GM12878 (cell line): ENCODE results near the gene EIF2D. TPM values are rescaled to one million over a fixed set of nuclear protein-coding genes. Genes with fewer than 3 reads are reported as not detected.

Experiments
- ATAC-seq: fragments of 200-7000 bp; cut with Tn5 transposase; 3 replicates; pipeline ENCODE4 v1.9.1; 2020; ENCODE audit warnings: mild to moderate bottlenecking, moderate library complexity
- BruUV-seq: library from RNA; stranded (reverse); fragments of 400-500 nt; replicated peaks from 2 replicates; lab custom pipeline; 2021; lab: Mats Ljungman, UMichigan
- CTCF ChIA-PET: fragments of 300-600 bp; sonication (Branson Sonifier 250); formaldehyde crosslinking; extraction: SDS; loops from one replicate; lab custom pipeline; 2021; ENCODE audit warnings: inconsistent platforms; lab: Yijun Ruan, JAX
- POLR2A ChIA-PET: fragments of 350-600 bp; formaldehyde crosslinking; extraction: SDS; loops from one replicate; lab custom pipeline; 2021; ENCODE audit warnings: inconsistent platforms; lab: Charles Lee
- RAD21 ChIA-PET: fragments of 300-600 bp; sonication (Branson Sonifier 250); formaldehyde crosslinking; loops from one replicate; lab custom pipeline; 2023; ENCODE audit warnings: antibody characterized with exemption; ENCODE audit not compliant: unreplicated experiment; lab: Charles Lee
- SMC1A ChIA-PET: fragments of 300-600 bp; sonication (Branson Sonifier 250); formaldehyde crosslinking; loops from one replicate; lab custom pipeline; 2023; ENCODE audit not compliant: unreplicated experiment, uncharacterized antibody; lab: Charles Lee
- DNase-seq: peaks from one replicate; pipeline ENCODE4 v3.0.0-alpha.2; 2011; ENCODE audit warnings: low read depth, low spot score
- FAIRE-seq: peaks from 3 replicates; lab custom pipeline; 2011; peaks lifted over from hg19 to GRCh38; lab: Jason Lieb, UNC
- H2AFZ ChIP-seq: 2 replicates; pipeline ENCODE4 v1.6.0; 2011; ENCODE audit warnings: low read depth, low read length, control low read depth; ENCODE audit not compliant: control insufficient read depth
- H3K27ac ChIP-seq: 2 replicates; pipeline ENCODE4 v1.5.1; 2011; ENCODE audit warnings: control low read depth; ENCODE audit not compliant: control insufficient read depth, insufficient read depth
- H3K27me3 ChIP-seq, 2 experiments: replicated peaks in 1 of 2; 2 replicates each; pipeline versions ENCODE4 v1.6.0 to v1.6.1; 2011; ENCODE audit warnings: low read length in 1 of 2; ENCODE audit not compliant: control insufficient read depth in 2 of 2, insufficient read depth in 2 of 2
- H3K36me3 ChIP-seq, 2 experiments: 2 replicates each; pipeline ENCODE4 v1.5.1; 2011; ENCODE audit warnings: low read length in 1 of 2; ENCODE audit not compliant: control insufficient read depth in 2 of 2, insufficient read depth in 2 of 2
- H3K4me1 ChIP-seq: 2 replicates; pipeline ENCODE4 v1.6.1; 2011; ENCODE audit warnings: mild to moderate bottlenecking, low read length, moderate library complexity, mixed read lengths; ENCODE audit not compliant: control insufficient read depth, insufficient read depth
- H3K4me2 ChIP-seq: 2 replicates; pipeline ENCODE4 v1.6.0; 2011; ENCODE audit warnings: control low read depth; ENCODE audit not compliant: control insufficient read depth, insufficient read depth
- H3K4me3 ChIP-seq: fragments of 200-600 bp; sonication (generic); 2 replicates; pipeline ENCODE4 v1.5.1; 2016
- H3K79me2 ChIP-seq: 2 replicates; pipeline ENCODE4 v1.6.0; 2011; ENCODE audit warnings: low read length; ENCODE audit not compliant: control insufficient read depth, insufficient read depth
- H3K9ac ChIP-seq: 2 replicates; pipeline ENCODE4 v1.8.0; 2011; ENCODE audit warnings: low read length, control low read depth, mixed read lengths; ENCODE audit not compliant: control insufficient read depth, insufficient read depth
- H3K9me3 ChIP-seq: replicated peaks from 3 replicates; pipeline ENCODE4 v1.5.1; 2011; ENCODE audit warnings: mild to moderate bottlenecking, low read length; ENCODE audit not compliant: control insufficient read depth, insufficient read depth
- H4K20me1 ChIP-seq: 2 replicates; pipeline ENCODE4 v1.6.0; 2011; ENCODE audit not compliant: control insufficient read depth, insufficient read depth
- ATF3 ChIP-seq: IDR thresholded peaks from 2 replicates; pipeline ENCODE4 v1.6.1; 2011; ENCODE audit warnings: low read depth, mild to moderate bottlenecking, low read length, moderate library complexity, borderline replicate concordance; ENCODE audit errors: extremely low read depth
- BMI1 ChIP-seq: fragments of 450-650 bp; IDR thresholded peaks from 2 replicates; pipeline ENCODE4 v1.6.1; 2016; ENCODE audit warnings: mild to moderate bottlenecking, moderate library complexity, borderline replicate concordance
- EGR1 ChIP-seq, 2 experiments: IDR thresholded peaks; 1 replicate in 1 of 2; 2 replicates in 1 of 2; pipeline ENCODE4 v1.6.1; 2011 to 2012; ENCODE audit warnings: low read depth in 2 of 2, low read length in 2 of 2, borderline replicate concordance in 1 of 2, mild to moderate bottlenecking in 1 of 2, moderate library complexity in 1 of 2
- FOXK2 ChIP-seq: fragments of 450-650 bp; IDR thresholded peaks from 2 replicates; pipeline ENCODE4 v1.6.1; 2017; ENCODE audit warnings: mild to moderate bottlenecking, moderate library complexity
- HSF1 ChIP-seq: fragments of 150-350 bp; IDR thresholded peaks from 2 replicates; pipeline ENCODE4 v1.6.1; 2014; ENCODE audit warnings: mild to moderate bottlenecking, low read depth, low read length
- IRF4 ChIP-seq: IDR thresholded peaks from 2 replicates; pipeline ENCODE4 v1.6.1; 2011; ENCODE audit warnings: low read depth, low read length
- JUNB ChIP-seq: IDR thresholded peaks from 2 replicates; pipeline ENCODE4 v1.6.1; 2016; ENCODE audit warnings: antibody characterized with exemption, mild to moderate bottlenecking
- LARP7 ChIP-seq: fragments of 450-650 bp; IDR thresholded peaks from 2 replicates; pipeline ENCODE4 v1.6.1; 2017; ENCODE audit warnings: mild to moderate bottlenecking
- MTA3 ChIP-seq: IDR thresholded peaks from 2 replicates; pipeline ENCODE4 v1.6.1; 2012; ENCODE audit warnings: low read length, inconsistent platforms, borderline replicate concordance
- NFXL1 ChIP-seq: fragments of 450-650 bp; IDR thresholded peaks from 2 replicates; pipeline ENCODE4 v1.6.1; 2017; ENCODE audit warnings: antibody characterized with exemption, mild to moderate bottlenecking, borderline replicate concordance
- NR2C2 ChIP-seq: IDR thresholded peaks from 2 replicates; pipeline ENCODE4 v1.6.1; 2011; ENCODE audit warnings: borderline replicate concordance, low read depth; ENCODE audit not compliant: control insufficient read depth, insufficient read length
- POLR2A ChIP-seq: IDR thresholded peaks from 2 replicates; pipeline ENCODE4 v1.6.1; 2011; ENCODE audit warnings: low read depth, mild to moderate bottlenecking, low read length
- RBBP5 ChIP-seq: fragments of 200-600 bp; sonication (generic); conservative IDR thresholded peaks from 2 replicates; pipeline ENCODE4 v1.6.1; 2016
- RELA ChIP-seq: fragments of 450-650 bp; IDR thresholded peaks from 2 replicates; pipeline ENCODE4 v1.8.0; 2014; ENCODE audit warnings: borderline replicate concordance; ENCODE audit not compliant: partially characterized antibody
- SKIL ChIP-seq: fragments of 450-650 bp; IDR thresholded peaks from 2 replicates; pipeline ENCODE4 v1.6.1; 2017; ENCODE audit warnings: mild to moderate bottlenecking, low read depth, inconsistent platforms; ENCODE audit not compliant: poor library complexity, severe bottlenecking
- TARDBP ChIP-seq: IDR thresholded peaks from 2 replicates; pipeline ENCODE4 v1.6.1; 2016; ENCODE audit warnings: borderline replicate concordance
- TCF12 ChIP-seq: IDR thresholded peaks from 2 replicates; pipeline ENCODE4 v1.6.1; 2011; ENCODE audit warnings: low read depth, mild to moderate bottlenecking, low read length
- YY1 ChIP-seq: IDR thresholded peaks from 2 replicates; pipeline ENCODE4 v1.6.1; 2011; ENCODE audit warnings: low read depth, mild to moderate bottlenecking, low read length
- ZNF217 ChIP-seq: fragments of 450-650 bp; IDR thresholded peaks from 2 replicates; pipeline ENCODE4 v1.6.1; 2017; ENCODE audit warnings: antibody characterized with exemption, mild to moderate bottlenecking
- ZNF622 ChIP-seq: fragments of 450-650 bp; IDR thresholded peaks from 2 replicates; pipeline ENCODE4 v1.6.1; 2017; ENCODE audit warnings: mild to moderate bottlenecking, inconsistent platforms
- WGBS: methylation state at CpG from one replicate; pipeline ENCODE4 v1.1.6; 2016; ENCODE audit warnings: low lambda C conversion rate; ENCODE audit not compliant: insufficient replicate concordance, insufficient coverage; ENCODE audit errors: missing lambda C conversion rate; 5-methylcytosine and 5-hydroxymethylcytosine counted together
- in situ Hi-C: fragments of 300-500 bp; cut with MboI; formaldehyde crosslinking; loops from 9 replicates; pipeline ENCODE4 v1.14.3; 2018; ENCODE audit warnings: mixed read lengths
- intact Hi-C: fragments of 100-400 bp; cut with micrococcal nuclease; formaldehyde crosslinking; loops from one replicate; pipeline ENCODE4 v1.14.2; 2022; ENCODE audit not compliant: unreplicated experiment
- polyA plus RNA-seq, 11 experiments: library from polyadenylated mRNA; depleted of rRNA in 4 of 11; unstranded in 6 of 11; stranded (reverse) in 5 of 11; fragments of >200 nt; fragmentation: Nextera tagmentation in 4 of 11; fragmentation: Illumina TruSeq in 1 of 11; extraction: Ambion mirVana in 4 of 11; extraction: Trizol in 1 of 11; gene quantifications; 1 replicate in 1 of 11; 2 replicates in 10 of 11; pipeline versions ENCODE4 v1.2.1 to v1.2.3, GENCODE V29; 2011 to 2016; ENCODE audit warnings: inconsistent platforms in 2 of 11, missing spikeins in 2 of 11, low read depth in 1 of 11
- total RNA-seq, 4 experiments: library from RNA; depleted of rRNA in 3 of 4; stranded (reverse); fragments of >200 nt in 3 of 4; fragmentation: Illumina TruSeq in 1 of 4; extraction: Trizol in 1 of 4; gene quantifications; 2 replicates each; pipeline versions ENCODE4 v1.2.1 to v1.2.3, GENCODE V29; 2013 to 2021
- TF ChIP-seq, protein P1 (sequence below): IDR thresholded peaks from 2 replicates; pipeline ENCODE4 v1.6.1; 2011; ENCODE audit warnings: low read depth, low read length, improper control_type of control experiment, borderline replicate concordance

EIF2D gene
- total and polyA plus RNA-seq, 10 of the 15 experiments (the other 5 are each of a cell fraction or from before 2014, with no cell fraction given) = 65.2 to 133 (median 79.0) TPM

DNA sequence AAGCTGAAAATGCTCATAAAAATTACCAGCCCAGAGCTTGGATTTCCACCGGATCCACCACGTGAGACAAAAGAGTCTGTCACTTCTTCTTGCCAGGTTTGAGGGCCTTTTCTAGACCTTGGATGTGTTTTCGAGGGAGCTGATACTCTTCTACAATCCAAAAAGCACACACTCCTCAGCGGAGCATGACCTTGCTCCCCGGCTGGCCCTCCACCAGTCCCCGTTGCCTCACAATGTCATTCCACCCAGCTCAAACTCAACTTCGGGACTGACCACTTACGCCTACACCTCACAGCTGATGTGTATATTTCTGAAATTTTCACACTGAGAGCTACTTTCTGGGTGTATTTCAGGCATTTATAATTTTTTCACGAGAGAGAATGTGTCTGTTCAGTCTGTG is 20.6 kb downstream of the EIF2D start (continued):
- TF ChIP-seq, protein P1, sequence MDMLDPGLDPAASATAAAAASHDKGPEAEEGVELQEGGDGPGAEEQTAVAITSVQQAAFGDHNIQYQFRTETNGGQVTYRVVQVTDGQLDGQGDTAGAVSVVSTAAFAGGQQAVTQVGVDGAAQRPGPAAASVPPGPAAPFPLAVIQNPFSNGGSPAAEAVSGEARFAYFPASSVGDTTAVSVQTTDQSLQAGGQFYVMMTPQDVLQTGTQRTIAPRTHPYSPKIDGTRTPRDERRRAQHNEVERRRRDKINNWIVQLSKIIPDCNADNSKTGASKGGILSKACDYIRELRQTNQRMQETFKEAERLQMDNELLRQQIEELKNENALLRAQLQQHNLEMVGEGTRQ = no peak

GRCh38 chr1:206591226-206591625 is 21.0 kb downstream of the EIF2D start:
- Histone ChIP-seq H3K27me3 (no peaks in the 10 kb centered on the region), H3K4me1 (peaks cover 6% of the 10 kb centered on the region; the same call in 1 of the 2 replicates), H3K9ac (no peak overlapping the region), H3K4me3 (no peak overlapping the region), H2AFZ (no peak overlapping the region), H3K9me3 (no peaks in the 10 kb centered on the region), H3K79me2 (no peaks in the 10 kb centered on the region), H3K4me2 (no peak overlapping the region), H3K36me3 (peaks cover 21 to 33% of the 10 kb centered on the region in 2 experiments), H4K20me1 (no peaks in the 10 kb centered on the region), H3K27ac (no peak overlapping the region)
- ATAC-seq (no peak), FAIRE-seq (no peak), DNase-seq (no peak)
- CTCF ChIA-PET = interaction anchor here (0.7 to 6.0 kb wide), 23 partner anchors 8 to 390 kb away, joined by 3 to 44 read pairs (median 6); partner anchors contain the start of genes DYRK3 and EIF2D
- in situ Hi-C loops = no loop called here
- BruUV-seq = no TSS peak
- RAD21 ChIA-PET = interaction anchor here (0.7 to 2.1 kb wide), 8 partner anchors 8 to 112 kb away, joined by 3 to 9 read pairs (median 4); no protein-coding TSS in a partner anchor
- SMC1A ChIA-PET = interaction anchor here (0.6 to 4.0 kb wide), 20 partner anchors 8 to 795 kb away, joined by 3 to 25 read pairs (median 4); partner anchors contain the start of gene EIF2D
- 81% methylated on average over 5 of the region's 5 CpGs for WGBS
- POLR2A ChIA-PET = interaction anchor here (0.6 to 1.8 kb wide), 5 partner anchors 13 to 110 kb away, joined by 3 to 6 read pairs (median 3); partner anchors contain the start of gene RASSF5
- TF ChIP-seq NR2C2 (no peak), FOXK2 (no peak), NFXL1 (no peak), EGR1 (IDR thresholded peaks at IDR 0.05; ENCODE audit: borderline replicate concordance in 1 of 2, low read depth in 2 of 2, low read length in 2 of 2) (no peak), RBBP5 (no peak), POLR2A (no peak), IRF4 (no peak), BMI1 (no peak), TARDBP (no peak), ZNF622 (no peak), RELA (no peak), TCF12 (no peak), MTA3 (no peak), SKIL (no peak), LARP7 (no peak), JUNB (no peak), HSF1 (no peak), YY1 (no peak), ZNF217 (no peak), ATF3 (no peak)
- intact Hi-C loops = no loop called here
